Activated naive CD8-positive, alpha-beta T cell treated with anti-CD3 and anti-CD28 coated beads, Interleukin-2, amount 50 U/mL, for 16 hours (primary cell): ENCODE measurements around the gene CPSF4L.

Experiments used
- DNase-seq: peaks from one replicate; pipeline ENCODE4 v3.0.0-alpha.2; 2020; ENCODE audit warnings: low read depth, low spot score

The CPSF4L gene

DNA sequence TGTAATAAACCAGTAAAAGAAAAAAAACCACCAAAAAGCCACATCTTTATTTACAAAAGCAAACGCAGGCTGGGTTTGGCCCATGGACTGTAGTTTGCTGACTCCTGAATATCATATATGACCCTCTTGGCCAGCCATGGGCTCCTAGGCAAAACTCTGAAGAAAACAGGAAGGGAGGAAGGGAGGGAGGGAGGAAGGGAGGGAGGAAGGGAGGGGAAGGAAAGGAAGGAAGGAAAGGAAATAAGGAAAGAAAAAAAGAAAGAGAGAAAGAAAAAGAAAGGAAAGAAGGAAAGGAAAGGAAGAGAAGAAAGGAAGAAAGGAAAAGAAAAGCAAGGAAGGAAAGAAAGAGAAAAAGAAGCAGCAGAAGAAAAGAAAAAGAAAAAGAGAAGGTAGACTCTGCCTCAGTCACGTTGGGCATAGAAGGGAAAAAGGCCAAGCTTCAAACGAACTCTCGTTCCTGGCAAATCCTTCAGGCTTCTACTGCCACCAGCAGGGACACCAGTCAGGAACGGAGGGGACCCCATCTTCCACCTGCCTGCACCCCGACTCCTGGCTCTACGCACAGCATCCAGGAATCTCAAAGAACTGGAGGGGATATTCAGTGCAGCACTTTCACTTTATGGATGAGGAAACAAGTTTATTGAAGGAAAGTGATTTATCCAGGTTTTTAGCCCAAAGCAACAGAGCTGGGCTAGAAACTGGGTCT lies 28.0 kb upstream of the CPSF4L start:
- no peak for DNase-seq

DNA sequence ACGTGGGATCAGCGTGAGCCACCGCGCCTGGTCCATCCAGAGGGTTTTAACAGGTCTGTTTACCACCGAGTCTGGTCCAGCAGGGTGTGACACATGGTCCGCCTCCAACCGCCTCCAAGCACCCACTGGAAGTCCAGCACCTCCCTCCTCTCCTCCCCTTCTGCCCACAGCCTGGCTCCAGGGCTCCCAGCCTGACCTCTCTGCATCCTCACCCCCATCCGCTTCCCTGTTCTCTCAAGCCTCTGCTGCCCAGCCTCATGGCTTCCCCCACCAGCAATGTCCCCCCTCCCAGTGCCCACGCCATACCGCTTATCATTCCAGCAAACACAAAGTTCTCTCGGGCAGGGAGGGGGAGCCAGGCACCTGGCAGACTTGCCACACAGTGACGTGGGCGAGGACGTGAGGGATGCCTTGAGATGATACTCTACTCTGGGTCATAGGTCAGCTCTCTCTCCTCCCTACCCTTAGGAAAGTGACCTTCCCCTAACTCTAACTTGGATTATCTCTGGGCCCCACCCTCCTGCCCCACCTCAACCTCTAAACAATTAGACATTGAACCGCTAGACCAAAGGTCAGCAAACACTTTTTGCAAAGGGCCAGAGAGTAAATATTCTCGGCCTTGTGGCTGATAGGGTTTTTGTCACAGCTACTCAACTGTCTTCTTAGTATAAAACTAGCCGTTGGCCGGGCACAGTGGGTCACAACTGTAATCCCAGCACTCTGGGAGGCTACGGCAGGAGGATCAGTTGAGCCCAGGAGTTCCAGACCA lies 27.0 kb upstream of the CPSF4L start:
- DNase-seq = no peak

DNA sequence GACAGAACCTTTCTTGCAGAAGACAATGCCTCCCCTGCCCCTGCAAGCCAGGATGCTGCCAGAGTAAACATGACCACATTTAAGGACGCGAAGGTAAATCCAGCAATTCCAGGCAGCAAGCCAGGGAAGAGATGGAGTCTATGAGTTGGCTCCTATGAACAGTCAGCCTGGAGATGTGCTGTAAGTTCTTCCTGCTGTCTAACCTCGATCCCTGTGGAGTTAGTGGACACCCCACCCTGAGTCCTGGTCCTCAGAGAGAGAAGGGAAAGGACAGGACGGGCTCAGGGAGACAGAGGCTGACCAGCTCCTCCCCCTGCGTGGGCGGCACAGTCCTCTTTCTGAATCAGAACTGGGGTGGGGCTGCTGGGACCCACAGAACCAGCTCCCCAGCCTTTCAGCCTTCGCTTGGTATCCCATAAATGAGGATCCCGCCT lies 25.2 kb upstream of the CPSF4L start:
- DNase-seq = no peak

DNA sequence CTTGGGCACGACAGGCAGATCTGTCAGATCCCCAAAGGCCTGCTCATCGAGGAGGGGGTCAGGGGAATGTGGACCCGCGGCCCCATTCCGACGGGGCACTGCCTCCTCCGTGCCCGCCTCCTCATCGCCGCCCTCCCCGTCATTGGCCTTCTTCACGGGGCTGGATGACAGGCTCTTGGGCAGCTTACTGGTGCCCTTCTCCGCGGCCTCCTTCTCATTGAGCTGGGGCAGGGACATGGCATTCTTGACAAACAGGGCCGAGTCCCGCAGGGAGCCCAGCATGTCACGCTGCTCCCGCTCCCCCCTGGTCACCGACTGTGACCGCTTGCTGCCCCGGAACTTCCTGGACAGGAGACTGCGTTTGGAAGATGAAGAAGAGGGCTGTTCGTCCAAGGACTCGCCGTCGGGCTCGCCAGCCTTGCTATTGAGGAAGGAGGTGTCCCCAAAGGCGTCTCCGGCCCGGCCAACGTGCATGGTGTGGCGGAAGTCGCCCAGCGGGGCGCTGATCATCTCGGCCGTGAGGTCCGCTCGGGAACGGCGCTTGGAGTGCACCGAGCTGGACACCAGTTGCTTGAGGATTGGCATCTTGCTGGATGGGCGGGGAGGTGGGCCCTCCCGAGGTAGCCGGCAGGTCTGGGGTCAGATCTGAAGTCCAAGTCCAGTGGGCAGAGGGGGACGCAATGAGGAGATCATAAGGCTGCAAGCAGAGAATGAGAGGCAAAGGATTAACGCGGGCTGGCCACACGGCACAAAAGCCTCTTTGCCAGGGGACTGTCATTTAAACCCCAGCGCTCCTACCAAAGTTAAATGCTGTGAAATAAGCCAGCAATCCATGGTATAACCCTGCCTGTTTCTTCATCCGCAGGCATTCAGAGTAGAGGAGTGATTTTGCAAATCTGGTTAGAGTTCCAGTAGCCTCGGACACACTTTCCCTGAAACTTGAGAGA lies 24.5 kb upstream of the CPSF4L start:
- no peak for DNase-seq

DNA sequence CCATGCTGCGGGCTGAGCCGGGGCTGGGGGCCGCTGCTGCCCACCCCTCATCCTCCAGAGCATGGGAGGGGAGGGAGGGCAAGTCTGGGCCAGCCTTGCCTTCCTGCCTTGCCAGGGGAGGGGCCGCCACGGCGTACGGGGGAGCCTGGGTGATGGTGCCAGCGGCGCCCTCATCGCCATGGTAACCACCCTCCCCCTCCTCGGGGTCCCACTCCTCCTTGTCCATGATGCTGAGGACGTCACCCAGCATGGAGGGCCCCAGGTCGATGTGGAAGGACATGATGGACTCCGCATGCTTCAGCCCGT lies 23.9 kb upstream of the CPSF4L start:
- DNase-seq = no peak

DNA sequence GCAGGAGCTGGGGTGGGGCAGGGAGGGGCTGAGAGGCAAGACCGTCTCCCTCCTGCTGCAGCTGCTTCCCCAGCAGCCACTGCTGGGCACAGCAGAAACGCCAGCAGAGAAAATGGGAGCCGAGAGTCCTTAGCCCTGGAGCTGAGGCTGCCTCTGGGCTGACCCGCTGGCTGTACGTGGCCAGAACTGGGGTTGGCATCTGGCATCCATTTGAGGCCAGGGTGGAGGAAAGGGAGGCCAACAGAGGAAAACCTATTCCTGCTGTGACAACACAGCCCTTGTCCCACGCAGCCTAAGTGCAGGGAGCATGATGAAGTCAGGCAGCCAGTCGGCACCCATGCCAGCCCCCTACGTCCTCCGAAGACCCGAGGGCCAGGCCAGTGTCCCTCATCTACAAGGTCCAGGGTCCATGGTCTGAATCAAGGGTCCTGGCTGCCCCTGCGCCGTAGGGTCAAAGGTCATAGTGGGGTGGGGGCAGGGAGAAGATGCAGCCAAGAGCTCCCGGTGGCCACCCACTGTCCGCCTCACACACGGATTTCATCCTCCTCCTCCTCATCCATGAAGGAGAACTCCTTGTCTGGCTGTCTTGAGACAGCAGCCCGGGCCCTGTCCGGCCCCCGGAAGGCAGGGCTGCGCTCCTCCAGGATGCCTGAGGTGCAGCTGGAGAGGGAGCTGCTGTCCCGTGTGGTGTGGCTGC lies 23.4 kb upstream of the CPSF4L start:
- no peak for DNase-seq

DNA sequence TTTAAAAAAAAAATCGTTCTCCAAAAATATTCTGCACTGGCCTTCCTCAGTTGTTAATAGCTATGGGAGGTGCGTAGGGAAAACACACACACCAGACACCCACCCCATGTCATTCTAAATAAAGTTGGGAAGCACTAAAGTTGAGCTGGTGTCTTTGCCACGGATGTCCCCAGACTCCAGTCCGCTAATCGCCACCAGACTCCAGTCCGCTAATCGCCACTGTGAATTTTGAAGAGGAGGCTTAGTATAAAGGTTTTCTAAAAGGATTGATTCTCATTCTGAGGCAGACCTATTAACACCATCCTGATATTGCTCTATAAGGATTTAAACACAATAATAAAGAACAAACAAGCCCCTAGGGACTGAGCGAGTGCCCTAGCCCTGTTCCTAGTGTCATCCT lies 22.7 kb upstream of the CPSF4L start:
- no peak for DNase-seq

DNA sequence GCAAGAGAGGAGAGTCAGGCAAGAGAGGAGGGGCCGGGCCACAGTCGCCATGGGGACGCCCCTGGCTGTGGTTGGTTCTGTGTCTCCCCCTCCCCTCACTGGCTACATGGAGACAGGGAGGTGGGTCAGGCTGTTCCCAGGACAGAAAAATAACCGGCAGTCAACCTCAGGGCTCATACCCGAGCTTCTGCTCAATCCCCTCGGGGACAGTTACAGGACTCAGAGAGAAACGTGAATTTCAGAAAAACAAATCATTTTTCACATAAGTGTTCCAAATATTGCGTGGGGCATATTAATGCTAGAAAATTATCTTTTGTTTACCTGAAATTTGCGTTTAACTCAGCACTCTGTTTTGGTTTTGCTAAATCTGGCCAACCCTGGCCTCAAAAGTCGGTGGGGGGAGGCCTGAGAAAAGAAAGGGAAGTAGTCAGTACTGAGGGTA lies 22.2 kb upstream of the CPSF4L start:
- no peak for DNase-seq

DNA sequence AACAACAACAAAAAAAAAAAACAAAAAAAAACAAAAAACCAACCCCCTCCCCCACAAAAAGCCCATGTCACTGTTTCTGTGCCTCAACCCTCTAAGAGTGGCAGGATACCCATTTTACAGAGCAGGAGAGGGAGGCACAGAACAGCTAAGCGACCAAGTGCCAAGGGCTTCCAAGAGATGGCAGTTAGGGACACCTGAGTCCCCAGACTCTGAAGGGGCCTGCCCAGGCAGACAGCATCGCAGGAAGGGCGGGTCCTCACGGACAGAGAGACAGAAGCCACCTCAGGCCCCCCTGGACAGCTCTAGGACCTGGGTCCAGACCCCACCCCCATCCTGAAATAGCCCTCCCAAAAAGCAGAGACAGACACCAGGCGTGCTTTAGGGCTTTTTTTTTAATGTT lies 21.6 kb upstream of the CPSF4L start:
- DNase-seq = no peak

DNA sequence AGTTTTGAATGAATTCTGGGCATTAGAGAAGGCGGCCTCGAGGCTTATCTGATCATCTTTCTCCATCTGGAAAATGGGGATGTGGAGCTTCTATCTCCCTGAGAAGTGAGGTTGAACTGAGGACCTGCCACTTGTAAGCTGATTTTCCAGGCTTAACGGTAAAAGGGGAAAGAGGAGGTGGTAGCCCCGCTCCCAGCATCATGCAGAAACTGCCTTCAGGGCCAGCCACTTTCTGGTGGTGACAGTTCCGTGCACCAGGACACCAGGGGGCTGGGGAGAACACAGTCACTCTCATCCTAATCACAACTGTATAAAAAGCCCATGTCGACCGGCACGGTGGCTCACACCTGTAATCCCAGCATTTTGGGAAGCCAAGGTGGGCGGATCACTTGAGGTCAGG lies 20.9 kb upstream of the CPSF4L start:
- no peak for DNase-seq

DNA sequence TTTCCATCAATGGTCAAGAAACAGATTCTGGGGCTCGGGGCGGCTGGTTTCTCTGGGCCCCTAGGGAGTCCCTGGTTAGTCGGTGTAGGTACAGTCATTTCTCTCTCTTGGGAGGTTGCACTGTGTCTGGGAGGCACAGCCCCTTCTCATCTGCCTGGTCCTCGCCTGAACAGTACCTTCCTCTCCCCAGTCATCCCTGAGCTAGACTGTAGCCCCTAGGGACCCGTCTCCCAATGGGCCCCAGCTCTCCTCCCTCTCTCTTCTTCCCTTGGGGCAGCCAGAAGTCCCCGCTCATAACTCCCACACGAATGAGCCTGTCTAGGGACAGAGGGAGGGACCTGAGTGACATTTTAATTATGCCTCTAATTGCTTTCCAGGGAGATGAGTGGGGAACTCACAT lies 20.2 kb upstream of the CPSF4L start:
- DNase-seq = no peak

DNA sequence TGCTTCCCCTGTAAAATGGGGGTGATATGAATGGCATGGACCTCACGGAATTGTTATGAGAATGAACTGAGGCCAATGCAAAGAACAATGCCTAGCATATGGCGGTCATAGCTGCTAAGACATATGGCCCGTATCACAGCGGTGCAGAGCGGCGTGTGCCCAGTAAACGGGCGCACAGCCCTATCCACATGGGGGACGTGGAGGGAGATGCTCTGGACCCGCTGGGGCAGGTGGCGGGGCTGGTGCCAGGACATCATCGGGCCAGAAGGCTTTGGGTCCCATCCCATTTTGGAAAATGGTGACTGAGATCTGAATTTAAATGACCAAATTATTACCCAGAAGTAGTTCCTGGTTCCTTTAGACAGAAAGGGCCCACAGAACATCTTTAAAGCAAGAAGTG lies 18.5 kb upstream of the CPSF4L start:
- DNase-seq = no peak

DNA sequence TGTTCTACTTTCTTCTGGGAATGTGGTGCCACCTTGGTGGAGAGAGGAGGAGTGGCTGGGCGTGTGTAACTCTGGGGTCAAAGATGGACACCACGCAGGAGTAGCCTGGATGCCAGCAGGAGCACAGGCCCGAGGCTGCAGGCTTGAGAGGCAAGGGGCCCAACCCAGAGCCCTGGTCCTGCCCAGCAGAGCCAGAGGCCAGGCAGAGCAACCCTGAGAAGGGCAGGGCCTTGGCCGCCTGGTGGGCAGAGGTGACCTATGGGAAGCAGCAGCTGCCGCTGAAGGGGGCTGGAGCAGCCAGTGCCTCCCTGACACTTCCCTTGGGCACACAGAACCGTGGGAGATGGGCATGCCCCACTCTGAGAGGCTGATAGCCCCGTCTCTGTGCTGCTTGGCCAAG lies 18.0 kb upstream of the CPSF4L start:
- DNase-seq = no peak

DNA sequence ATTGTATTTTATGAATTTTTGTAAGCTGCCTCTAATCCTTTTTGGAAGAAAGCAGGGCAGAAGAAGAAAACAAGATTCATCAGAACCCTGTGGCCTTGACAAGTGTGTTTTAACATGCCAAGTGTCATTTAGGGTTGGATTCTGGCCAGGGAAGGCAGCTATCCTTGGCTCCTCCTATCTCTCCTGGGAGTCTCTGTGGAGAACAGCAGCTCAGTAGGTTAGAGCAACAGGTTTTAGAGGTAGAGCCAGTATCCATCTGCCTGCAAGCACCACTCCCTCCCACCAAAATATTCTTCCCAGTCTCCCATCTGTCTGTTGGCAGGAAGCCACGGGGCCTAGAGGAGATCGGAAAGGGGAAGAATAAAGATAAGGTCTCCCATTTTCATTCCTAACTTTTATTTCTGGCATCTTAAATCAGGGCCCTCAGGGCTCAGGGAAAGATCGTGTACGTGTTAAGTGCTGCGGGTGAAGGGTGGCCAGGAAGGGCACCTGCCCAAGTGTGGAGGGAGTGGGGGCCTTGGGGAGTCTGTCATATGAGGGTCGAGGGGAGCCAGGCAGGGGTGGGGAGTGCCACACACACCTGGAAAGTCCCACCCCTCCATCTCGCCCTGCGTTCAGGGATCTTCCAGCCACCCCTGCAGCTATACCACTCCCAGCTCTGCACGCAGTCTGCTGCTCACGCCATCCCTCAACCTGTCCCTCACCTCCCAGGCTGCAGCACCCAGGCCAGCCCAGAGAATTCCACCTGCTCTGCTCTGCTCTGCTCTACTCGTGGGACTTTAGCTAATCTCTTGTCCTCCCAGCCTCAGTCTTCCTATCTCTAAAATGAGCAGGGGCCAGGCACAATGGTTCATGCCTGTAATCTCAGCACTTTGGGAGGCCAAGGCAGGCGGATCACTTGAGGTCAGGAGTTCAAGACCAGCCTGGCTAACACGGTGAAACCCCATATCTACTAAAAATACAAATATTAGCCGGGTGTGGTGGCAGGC lies 17.1 kb upstream of the CPSF4L start:
- DNase-seq = no peak

DNA sequence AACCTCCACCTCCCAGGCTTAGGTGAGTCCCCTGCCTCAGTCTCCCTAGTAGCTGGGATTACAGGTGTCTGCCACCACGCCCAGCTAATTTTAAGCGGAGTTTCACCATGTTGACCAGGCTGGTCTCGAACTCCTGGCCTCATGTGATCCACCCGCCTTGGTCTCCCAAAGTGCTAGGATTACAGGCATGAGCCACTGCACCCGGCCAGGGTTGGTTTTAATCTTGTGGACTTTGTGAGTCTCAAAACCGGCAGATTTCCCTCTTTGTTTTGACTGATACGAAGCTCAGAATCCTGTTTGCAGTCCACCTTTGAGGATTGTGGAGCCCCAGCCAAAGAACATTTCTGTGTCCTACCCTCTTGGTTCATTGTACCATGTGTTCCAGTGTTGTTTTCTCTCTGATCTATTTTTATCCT lies 16.4 kb upstream of the CPSF4L start:
- no peak for DNase-seq

DNA sequence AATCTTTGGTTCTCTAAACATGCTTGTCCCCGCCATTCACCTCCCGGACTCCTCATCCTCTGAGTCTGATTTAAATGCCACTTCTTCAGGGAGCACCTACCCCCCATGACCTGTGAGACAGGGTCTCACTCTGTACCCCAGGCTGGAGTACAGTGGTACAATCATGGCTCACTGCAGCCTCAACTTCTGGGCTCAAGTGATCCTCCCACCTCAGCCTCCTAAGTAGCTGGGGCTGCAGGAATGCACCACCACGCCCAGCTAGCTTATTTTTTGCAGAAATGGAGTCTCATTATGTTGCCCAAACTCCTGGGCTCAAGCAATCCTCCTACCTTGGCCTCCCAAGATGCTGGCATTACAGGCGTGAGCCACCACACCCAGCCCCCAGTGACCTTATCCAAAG lies 12.8 kb upstream of the CPSF4L start:
- DNase-seq = no peak

DNA sequence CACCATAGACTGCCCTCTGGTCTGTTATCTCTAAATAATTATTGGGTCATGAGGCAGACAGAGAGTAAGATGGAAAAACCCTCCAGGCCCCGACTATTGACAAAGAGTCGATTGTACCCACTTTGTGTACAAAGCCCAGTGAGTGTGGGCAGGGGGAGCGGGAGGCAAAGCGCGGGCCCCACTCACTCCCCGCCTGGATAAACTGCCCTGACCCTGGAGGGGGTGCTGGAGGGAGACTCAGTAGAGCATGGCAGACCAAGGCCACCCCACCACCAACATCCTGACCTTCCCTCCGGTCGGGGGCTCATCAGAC lies 11.2 kb upstream of the CPSF4L start:
- no peak for DNase-seq

DNA sequence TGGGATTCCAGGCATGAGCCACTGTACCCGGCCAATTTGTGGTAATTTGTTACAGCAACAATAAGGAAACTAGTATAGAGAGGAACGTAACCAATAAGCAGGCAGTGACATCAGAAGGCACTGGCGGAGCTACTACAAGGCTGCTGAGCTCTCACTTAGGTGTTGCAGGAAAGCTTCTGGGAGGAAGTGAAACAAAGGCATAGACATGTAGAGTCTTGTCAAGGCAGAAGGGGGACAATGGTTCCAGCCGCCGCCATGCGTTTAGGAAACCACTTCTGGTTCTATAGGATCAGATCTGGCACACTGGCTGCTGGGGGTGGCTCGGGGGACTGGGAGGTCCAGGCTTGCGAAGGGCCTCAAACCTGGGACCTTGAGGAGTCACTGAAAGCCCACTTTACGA lies 9.4 kb upstream of the CPSF4L start:
- no peak for DNase-seq

DNA sequence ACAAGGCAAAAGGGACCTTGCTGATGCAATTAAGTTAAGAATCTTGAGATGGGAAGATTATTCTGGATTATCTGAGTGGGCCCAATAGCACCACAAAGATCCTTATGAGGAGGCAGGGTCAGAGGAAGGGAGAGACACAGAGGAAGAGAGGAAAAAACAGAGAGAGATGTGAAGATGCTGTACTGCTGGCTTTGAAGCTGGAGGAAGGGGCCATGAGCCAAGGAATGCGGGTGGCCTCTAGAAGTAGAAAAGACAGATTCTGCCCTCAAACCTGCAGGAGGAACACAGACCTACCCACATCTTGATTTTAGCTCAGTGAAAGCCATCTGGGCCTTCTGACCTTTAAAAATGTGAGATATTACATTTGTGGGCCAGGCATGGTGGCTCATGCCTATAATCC lies 8.1 kb upstream of the CPSF4L start:
- no peak for DNase-seq

DNA sequence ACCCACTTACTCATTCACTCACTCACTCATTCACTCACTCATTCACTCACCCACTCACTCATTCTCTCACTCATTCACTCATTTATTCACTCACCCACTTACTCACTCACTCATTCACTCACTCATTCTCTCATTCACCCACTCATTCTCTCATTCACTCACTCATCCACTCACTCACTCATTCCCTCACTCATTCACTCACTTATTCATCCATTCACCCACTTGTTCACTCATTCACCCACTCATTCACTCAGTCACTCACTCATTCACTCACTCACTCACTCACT lies 7.6 kb upstream of the CPSF4L start:
- no peak for DNase-seq
